ACC112 (cell line): ENCODE measurements around the gene AKAP8.

Experiments used
- H2AFZ ChIP-seq: fragments of 200-600 bp; sonication (generic); one replicate; pipeline ENCODE4 v1.6.0; 2017; ENCODE audit warnings: antibody characterized with exemption, low read length; ENCODE audit not compliant: unreplicated experiment
- H3K27ac ChIP-seq: fragments of 200-600 bp; sonication (generic); 2 replicates; pipeline ENCODE4 v1.5.1; 2014; ENCODE audit warnings: low read depth, mild to moderate bottlenecking, antibody characterized with exemption, low read length, moderate library complexity
- H3K27me3 ChIP-seq: fragments of 200-600 bp; sonication (generic); 2 replicates; pipeline ENCODE4 v1.6.1; 2014; ENCODE audit warnings: mild to moderate bottlenecking, antibody characterized with exemption, low read length, moderate library complexity, mixed read lengths; ENCODE audit not compliant: insufficient read depth
- H3K36me3 ChIP-seq: fragments of 200-600 bp; sonication (generic); 2 replicates; pipeline ENCODE4 v1.6.1; 2016; ENCODE audit warnings: mild to moderate bottlenecking, antibody characterized with exemption, low read length, moderate library complexity, mixed read lengths; ENCODE audit not compliant: insufficient read depth
- H3K4me1 ChIP-seq: fragments of 200-600 bp; sonication (generic); one replicate; pipeline ENCODE4 v1.6.1; 2016; ENCODE audit warnings: low read length, mixed read lengths; ENCODE audit not compliant: insufficient read depth, unreplicated experiment, control insufficient read depth
- H3K4me3 ChIP-seq: fragments of 200-600 bp; sonication (generic); 2 replicates; pipeline ENCODE4 v1.5.1; 2014; ENCODE audit warnings: mild to moderate bottlenecking, low read depth, low read length
- H3K79me2 ChIP-seq: fragments of 200-600 bp; sonication (generic); one replicate; pipeline ENCODE4 v1.6.0; 2016; ENCODE audit warnings: low read length; ENCODE audit not compliant: control insufficient read depth, unreplicated experiment, insufficient read depth

Gene AKAP8

GRCh38 chr19:15403151-15403531, 23.6 kb upstream of the AKAP8 start:
- no peak overlapping the region for H2AFZ ChIP-seq
- no peaks in the 10 kb centered on the region for H3K27me3 ChIP-seq
- H3K36me3 ChIP-seq: no peaks in the 10 kb centered on the region
- H3K79me2 ChIP-seq: peaks cover 55% of the 10 kb centered on the region
- H3K4me3 ChIP-seq: no peak overlapping the region
- H3K27ac ChIP-seq: no peak overlapping the region
- no peaks in the 10 kb centered on the region for H3K4me1 ChIP-seq

- Histone ChIP-seq H3K4me1 (no peaks in the 10 kb centered on the region), H3K4me3 (no peak overlapping the region), H3K36me3 (no peaks in the 10 kb centered on the region)
Measured at GRCh38 chr19:15402411-15403150, 23.0 kb upstream of the AKAP8 start.

GRCh38 chr19:15401397-15401710, 21.8 kb upstream of the AKAP8 start:
- Histone ChIP-seq H3K4me1 (no peaks in the 10 kb centered on the region), H3K27ac (no peak overlapping the region), H3K4me3 (no peak overlapping the region), H2AFZ (no peak overlapping the region), H3K36me3 (peaks cover 4% of the 10 kb centered on the region; the same call in 1 of the 2 replicates), H3K27me3 (no peaks in the 10 kb centered on the region), H3K79me2 (peaks cover 38% of the 10 kb centered on the region)

More at GRCh38 chr19:15402411-15403150, 23.0 kb upstream of the AKAP8 start:
- Histone ChIP-seq H3K27ac (no peak overlapping the region), H3K79me2 (peaks cover 49% of the 10 kb centered on the region), H2AFZ (no peak overlapping the region), H3K27me3 (no peaks in the 10 kb centered on the region)

GRCh38 chr19:15400521-15401396, 21.2 kb upstream of the AKAP8 start:
- no peaks in the 10 kb centered on the region for H3K27me3 ChIP-seq
- no peak overlapping the region for H3K27ac ChIP-seq
- H3K4me1 ChIP-seq: no peaks in the 10 kb centered on the region
- peaks cover 4% of the 10 kb centered on the region; the same call in 1 of the 2 replicates for H3K36me3 ChIP-seq
- no peak overlapping the region for H2AFZ ChIP-seq
- peaks cover 33% of the 10 kb centered on the region for H3K79me2 ChIP-seq
- no peak overlapping the region for H3K4me3 ChIP-seq

- no peak overlapping the region for H3K27ac ChIP-seq
- H3K36me3 ChIP-seq: peaks cover 4% of the 10 kb centered on the region; the same call in 1 of the 2 replicates
- H3K79me2 ChIP-seq: peaks cover 28% of the 10 kb centered on the region
- H3K4me1 ChIP-seq: no peaks in the 10 kb centered on the region
- H3K4me3 ChIP-seq: no peak overlapping the region
- H2AFZ ChIP-seq: no peak overlapping the region
- no peaks in the 10 kb centered on the region for H3K27me3 ChIP-seq
Measured at GRCh38 chr19:15399635-15400034, 20.0 kb upstream of the AKAP8 start.

- peaks cover 23% of the 10 kb centered on the region for H3K79me2 ChIP-seq
- H3K27me3 ChIP-seq: no peaks in the 10 kb centered on the region
- H3K4me3 ChIP-seq: no peak overlapping the region
- no peak overlapping the region for H2AFZ ChIP-seq
- no peaks in the 10 kb centered on the region for H3K4me1 ChIP-seq
- no peak overlapping the region for H3K27ac ChIP-seq
- H3K36me3 ChIP-seq: peaks cover 4% of the 10 kb centered on the region; the same call in 1 of the 2 replicates
Measured at GRCh38 chr19:15399234-15399515, 19.6 kb upstream of the AKAP8 start.

- Histone ChIP-seq H3K4me1 (no peaks in the 10 kb centered on the region), H3K79me2 (peaks cover 18% of the 10 kb centered on the region), H2AFZ (no peak overlapping the region), H3K36me3 (peaks cover 4% of the 10 kb centered on the region; the same call in 1 of the 2 replicates), H3K27ac (no peak overlapping the region), H3K27me3 (no peaks in the 10 kb centered on the region), H3K4me3 (no peak overlapping the region)
Measured at GRCh38 chr19:15398501-15399233, 19.1 kb upstream of the AKAP8 start.

GRCh38 chr19:15397782-15398181, 18.2 kb upstream of the AKAP8 start:
- H2AFZ ChIP-seq: no peak overlapping the region
- no peak overlapping the region for H3K4me3 ChIP-seq
- no peak overlapping the region for H3K27ac ChIP-seq
- H3K27me3 ChIP-seq: no peaks in the 10 kb centered on the region
- H3K36me3 ChIP-seq: peaks cover 8% of the 10 kb centered on the region; the same call in 1 of the 2 replicates
- H3K79me2 ChIP-seq: peaks cover 13% of the 10 kb centered on the region
- no peaks in the 10 kb centered on the region for H3K4me1 ChIP-seq

- Histone ChIP-seq H3K27ac (no peak overlapping the region), H2AFZ (no peak overlapping the region), H3K36me3 (peaks cover 8% of the 10 kb centered on the region; the same call in 1 of the 2 replicates)
Measured at GRCh38 chr19:15397236-15397635, 17.6 kb upstream of the AKAP8 start.

GRCh38 chr19:15396436-15396835, 16.8 kb upstream of the AKAP8 start:
- no peaks in the 10 kb centered on the region for H3K4me1 ChIP-seq
- H3K79me2 ChIP-seq: peaks cover 6% of the 10 kb centered on the region
- peaks cover 8% of the 10 kb centered on the region; the same call in 1 of the 2 replicates for H3K36me3 ChIP-seq
- no peak overlapping the region for H2AFZ ChIP-seq
- no peak overlapping the region for H3K27ac ChIP-seq
- no peak overlapping the region for H3K4me3 ChIP-seq
- H3K27me3 ChIP-seq: no peaks in the 10 kb centered on the region

More at GRCh38 chr19:15397236-15397635, 17.6 kb upstream of the AKAP8 start:
- Histone ChIP-seq H3K27me3 (no peaks in the 10 kb centered on the region), H3K4me3 (no peak overlapping the region), H3K79me2 (peaks cover 11% of the 10 kb centered on the region), H3K4me1 (no peaks in the 10 kb centered on the region)
